Hepatocyte (in vitro differentiated cells): ENCODE results near the gene AUTS2.

Experiments
- CTCF ChIP-seq: fragments of 200-600 bp; sonication (generic); IDR thresholded peaks from 2 replicates; pipeline ENCODE4 v1.5.1; 2016; ENCODE audit warnings: antibody characterized with exemption, mild to moderate bottlenecking; ENCODE audit not compliant: poor library complexity
- EZH2 ChIP-seq: fragments of 200-600 bp; sonication (generic); IDR thresholded peaks from 2 replicates; pipeline ENCODE4 v1.6.1; 2016; ENCODE audit warnings: antibody characterized with exemption, mild to moderate bottlenecking, borderline replicate concordance
- EZH2phosphoT487 ChIP-seq: fragments of 200-600 bp; sonication (generic); IDR thresholded peaks from one replicate; pipeline ENCODE4 v1.6.1; 2018; ENCODE audit warnings: antibody characterized with exemption, mild to moderate bottlenecking, low read depth, moderate library complexity; ENCODE audit not compliant: unreplicated experiment, severe bottlenecking

DNA sequence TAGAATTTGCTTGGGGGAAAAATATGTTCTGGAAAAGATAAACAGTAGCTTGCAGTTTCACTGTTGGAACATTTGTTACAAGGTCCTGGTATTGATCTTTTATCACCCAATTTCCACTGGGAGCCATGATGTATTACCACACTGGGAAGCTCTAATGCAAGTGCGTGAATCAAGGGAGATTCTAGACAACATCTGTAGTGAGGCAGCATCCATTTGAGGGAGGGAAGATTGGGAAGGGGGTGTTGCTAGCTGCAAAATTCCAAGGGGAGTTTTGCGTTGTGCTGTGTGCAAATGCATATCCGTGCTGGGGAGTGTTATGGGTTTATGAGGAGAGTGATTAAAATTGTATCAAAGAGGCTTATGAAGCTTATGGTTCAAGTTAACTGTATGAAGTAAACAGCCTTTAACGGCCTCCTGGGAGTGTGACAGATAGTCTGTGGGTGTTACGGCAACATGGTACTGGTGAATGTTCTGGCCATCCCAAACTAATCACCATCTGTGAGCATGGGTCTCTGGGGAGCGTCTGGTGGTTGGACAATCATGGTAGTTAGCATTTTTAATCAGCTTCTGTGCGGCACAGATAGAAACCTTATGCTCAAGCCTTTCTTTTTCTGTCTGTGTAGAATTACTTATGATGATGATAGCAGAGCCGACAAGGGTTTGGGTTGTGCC lies 931.8 kb downstream of the AUTS2 start:
- no peak for TF ChIP-seq EZH2
- no peak for TF ChIP-seq CTCF
- no peak for TF ChIP-seq EZH2phosphoT487
